Globus pallidus (tissue), 1 donor: ENCODE results near the gene IGSF9.

Experiments
- DNase-seq: peaks from one replicate; pipeline ENCODE4 v3.0.0-alpha.2; 2015; ENCODE audit warnings: low spot score

IGSF9 gene

GRCh38 chr1:159897962-159898361 is 47.5 kb downstream of the IGSF9 start:
- no peak for DNase-seq

GRCh38 chr1:159896546-159896930 is 48.9 kb downstream of the IGSF9 start:
- no peak for DNase-seq

GRCh38 chr1:159895836-159896545 is 49.4 kb downstream of the IGSF9 start:
- peak; percentile 21 for DNase-seq

GRCh38 chr1:159895286-159895685 is 50.1 kb downstream of the IGSF9 start:
- DNase-seq, result no peak

- no peak for DNase-seq
Observed at GRCh38 chr1:159892944-159893343, 52.5 kb downstream of the IGSF9 start.

GRCh38 chr1:159891275-159892157 is 53.9 kb downstream of the IGSF9 start:
- peak; percentile 83 for DNase-seq

GRCh38 chr1:159890390-159890789 is 55.0 kb downstream of the IGSF9 start:
- no peak for DNase-seq

GRCh38 chr1:159889821-159890252 is 55.6 kb downstream of the IGSF9 start:
- DNase-seq, result peak; percentile 41

- no peak for DNase-seq
Observed at GRCh38 chr1:159889202-159889601, 56.2 kb downstream of the IGSF9 start.

GRCh38 chr1:159884296-159884695 is 61.1 kb downstream of the IGSF9 start:
- DNase-seq, result no peak

- no peak for DNase-seq
Observed at GRCh38 chr1:159883134-159883533, 62.3 kb downstream of the IGSF9 start.

- DNase-seq, result no peak
Observed at GRCh38 chr1:159882527-159882862, 62.9 kb downstream of the IGSF9 start.

GRCh38 chr1:159881622-159882526 is 63.5 kb downstream of the IGSF9 start:
- no peak for DNase-seq

GRCh38 chr1:159880430-159880829 is 65.0 kb downstream of the IGSF9 start:
- DNase-seq, result no peak

GRCh38 chr1:159879977-159880376 is 65.4 kb downstream of the IGSF9 start:
- no peak for DNase-seq

GRCh38 chr1:159879136-159879535 is 66.3 kb downstream of the IGSF9 start:
- DNase-seq, result no peak

GRCh38 chr1:159877695-159878444 is 67.5 kb downstream of the IGSF9 start:
- DNase-seq, result no peak
